Hepatocyte (in vitro differentiated cells): Measurements from ENCODE around the gene FAM227B.

Experiments
- EZH2 ChIP-seq: fragments of 200-600 bp; sonication (generic); IDR thresholded peaks from 2 replicates; pipeline ENCODE4 v1.6.1; 2016; ENCODE audit warnings: antibody characterized with exemption, mild to moderate bottlenecking, borderline replicate concordance
- TF ChIP-seq, protein P1 (sequence below): fragments of 200-600 bp; sonication (generic); IDR thresholded peaks from 2 replicates; pipeline ENCODE4 v1.5.1; 2016; ENCODE audit warnings: antibody characterized with exemption, mild to moderate bottlenecking; ENCODE audit not compliant: poor library complexity

DNA sequence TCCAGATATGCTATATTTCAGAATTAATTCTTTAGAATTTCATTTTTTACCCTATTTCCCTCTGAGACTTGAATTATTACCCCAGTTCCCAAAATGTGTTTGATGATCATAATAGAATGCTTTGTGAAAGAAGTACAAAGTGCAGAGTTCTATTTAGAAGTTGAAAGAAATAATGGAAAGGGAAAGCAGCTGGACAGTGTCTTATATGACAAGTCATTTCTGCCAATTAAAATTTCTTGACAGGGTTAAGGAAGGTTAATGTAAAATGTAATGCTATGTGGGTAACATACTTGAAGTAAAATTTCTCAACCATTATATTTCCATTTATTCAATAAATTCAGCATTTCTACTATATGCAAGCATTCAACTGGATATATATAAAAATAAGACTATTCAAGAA, 164.5 kb downstream of the FAM227B start:
- TF ChIP-seq, protein P1, sequence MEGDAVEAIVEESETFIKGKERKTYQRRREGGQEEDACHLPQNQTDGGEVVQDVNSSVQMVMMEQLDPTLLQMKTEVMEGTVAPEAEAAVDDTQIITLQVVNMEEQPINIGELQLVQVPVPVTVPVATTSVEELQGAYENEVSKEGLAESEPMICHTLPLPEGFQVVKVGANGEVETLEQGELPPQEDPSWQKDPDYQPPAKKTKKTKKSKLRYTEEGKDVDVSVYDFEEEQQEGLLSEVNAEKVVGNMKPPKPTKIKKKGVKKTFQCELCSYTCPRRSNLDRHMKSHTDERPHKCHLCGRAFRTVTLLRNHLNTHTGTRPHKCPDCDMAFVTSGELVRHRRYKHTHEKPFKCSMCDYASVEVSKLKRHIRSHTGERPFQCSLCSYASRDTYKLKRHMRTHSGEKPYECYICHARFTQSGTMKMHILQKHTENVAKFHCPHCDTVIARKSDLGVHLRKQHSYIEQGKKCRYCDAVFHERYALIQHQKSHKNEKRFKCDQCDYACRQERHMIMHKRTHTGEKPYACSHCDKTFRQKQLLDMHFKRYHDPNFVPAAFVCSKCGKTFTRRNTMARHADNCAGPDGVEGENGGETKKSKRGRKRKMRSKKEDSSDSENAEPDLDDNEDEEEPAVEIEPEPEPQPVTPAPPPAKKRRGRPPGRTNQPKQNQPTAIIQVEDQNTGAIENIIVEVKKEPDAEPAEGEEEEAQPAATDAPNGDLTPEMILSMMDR, result no peak
- no peak for TF ChIP-seq EZH2
